ENCODE data around the gene CHRNA9. TPM values are rescaled to one million over a fixed set of nuclear protein-coding genes. Genes with fewer than 3 reads are reported as not detected.
A peak's percentile ranks its signal among the peaks of the same experiment; 100 is the strongest.

CHRNA9 gene
- polyA plus RNA-seq, 1 donor (not counting 4 experiments of a cell fraction or from before 2014, with no cell fraction given), result 0.03 TPM

DNA sequence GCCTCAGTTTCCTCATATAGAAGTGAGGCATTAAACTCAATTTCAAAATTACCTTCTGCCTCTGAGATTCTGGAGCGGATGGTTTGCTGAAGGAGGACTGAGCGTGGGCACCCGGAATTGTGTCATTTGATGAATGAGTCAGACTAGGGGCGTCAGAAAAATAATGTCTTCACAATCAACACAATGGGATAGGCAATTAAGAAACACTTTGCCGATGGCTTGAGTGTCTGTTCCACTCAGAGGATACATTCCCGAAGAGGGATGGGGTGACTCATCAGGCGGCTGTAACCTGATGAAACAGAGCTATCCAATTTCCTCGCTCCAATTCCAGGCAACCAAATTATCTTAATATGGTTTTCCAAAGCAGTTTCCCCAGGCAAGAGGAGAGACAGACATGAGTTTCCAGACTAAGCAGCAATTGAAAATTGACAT, 1.2 kb upstream of the CHRNA9 start:
- Histone ChIP-seq H3K9me3 (ENCODE audit: control insufficient read depth, low read depth, low read length) (no peaks in the 10 kb centered on the region), H3K27ac (ENCODE audit: control insufficient read depth, insufficient read depth, low read length) (peak overlapping the region; percentile 31), H3K27me3 (ENCODE audit: control insufficient read depth, extremely low read depth, insufficient read depth, low read length) (no peaks in the 10 kb centered on the region), H3K4me1 (ENCODE audit: control insufficient read depth, extremely low read depth, insufficient read depth, low read length) (peaks cover 23% of the 10 kb centered on the region), H3K9ac (ENCODE audit: control insufficient read depth, extremely low read depth, insufficient read depth, low read length) (no peak overlapping the region), H2AFZ (ENCODE audit: control insufficient read depth, low read length) (no peak overlapping the region), H3K9me1 (ENCODE audit: control insufficient read depth, extremely low read depth, insufficient read depth, low read length) (no peaks in the 10 kb centered on the region), H3K36me3 (ENCODE audit: control insufficient read depth in 2 of 2, extremely low read depth in 1 of 2, insufficient read depth in 2 of 2, low read length in 2 of 2) (no peaks in the 10 kb centered on the region), H4K20me1 (ENCODE audit: control insufficient read depth, extremely low read depth, insufficient read depth, low read length) (no peaks in the 10 kb centered on the region), H3K79me2 (ENCODE audit: control insufficient read depth, insufficient read depth, low read length) (no peaks in the 10 kb centered on the region), H3K4me2 (ENCODE audit: control insufficient read depth, extremely low read depth, insufficient read depth, low read depth, low read length) (peak overlapping the region; percentile 39), H3K4me3 (ENCODE audit: control insufficient read depth in 2 of 3, extremely low read depth in 1 of 3, insufficient read depth in 2 of 3, low read depth in 1 of 3, low read length in 3 of 3) (no peak overlapping the region)
- dilution Hi-C loops (cut with MboI; ENCODE audit: extremely low pct_ligation_motif_present, low sequenced_read_pairs), result no loop called here
- FAIRE-seq (peak; percentile 67), DNase-seq (ENCODE audit: low read depth, low spot score) (no peak)
- TF ChIP-seq CTCF (optimal IDR thresholded peaks at IDR 0.05 in 1 of 3, IDR thresholded peaks at IDR 0.05 in 1 of 3, conservative IDR thresholded peaks at IDR 0.05 in 1 of 3; ENCODE audit: extremely low read depth in 1 of 3, insufficient read depth in 2 of 3, low read length in 3 of 3) (no peak), EZH2 (IDR thresholded peaks at IDR 0.05; ENCODE audit: low read length) (no peak)

DNA sequence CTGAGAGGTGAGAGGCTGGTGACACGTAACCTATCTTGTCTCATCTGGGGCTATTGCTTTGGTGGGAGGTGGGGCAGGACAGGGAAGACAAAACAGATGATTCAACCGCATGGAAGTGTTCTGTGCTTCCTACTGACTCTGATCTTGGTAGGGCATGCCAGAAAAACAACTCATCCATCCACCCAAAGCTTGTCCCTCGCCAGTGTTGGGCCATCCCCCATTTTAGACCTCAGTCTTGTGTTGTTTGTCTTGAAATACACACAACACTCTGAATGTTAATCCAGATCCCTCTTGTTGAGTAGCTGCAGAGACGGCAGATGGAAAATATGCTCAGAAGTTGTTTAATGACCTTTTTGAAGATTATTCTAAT, 377 bp downstream of the CHRNA9 start:
- no peak overlapping the region for H2AFZ ChIP-seq (ENCODE audit: control insufficient read depth, low read length)
- H3K9ac ChIP-seq (ENCODE audit: control insufficient read depth, extremely low read depth, insufficient read depth, low read length), result no peak overlapping the region
- dilution Hi-C loops (cut with MboI; ENCODE audit: extremely low pct_ligation_motif_present, low sequenced_read_pairs), result no loop called here

More for the DNA sequence above, 377 bp downstream of the CHRNA9 start:
- no peaks in the 10 kb centered on the region for H3K9me1 ChIP-seq (ENCODE audit: control insufficient read depth, extremely low read depth, insufficient read depth, low read length)
- FAIRE-seq (peak; percentile 51), DNase-seq (ENCODE audit: low read depth, low spot score) (no peak)
- no peak for TF ChIP-seq EZH2 (IDR thresholded peaks at IDR 0.05; ENCODE audit: low read length)
- TF ChIP-seq CTCF (optimal IDR thresholded peaks at IDR 0.05 in 1 of 3, IDR thresholded peaks at IDR 0.05 in 1 of 3, conservative IDR thresholded peaks at IDR 0.05 in 1 of 3; ENCODE audit: extremely low read depth in 1 of 3, insufficient read depth in 2 of 3, low read length in 3 of 3), result no peak
- no peak overlapping the region for H3K4me2 ChIP-seq (ENCODE audit: control insufficient read depth, extremely low read depth, insufficient read depth, low read depth, low read length)
- H4K20me1 ChIP-seq (ENCODE audit: control insufficient read depth, extremely low read depth, insufficient read depth, low read length), result no peaks in the 10 kb centered on the region
- H3K4me3 ChIP-seq (ENCODE audit: control insufficient read depth in 2 of 3, extremely low read depth in 1 of 3, insufficient read depth in 2 of 3, low read depth in 1 of 3, low read length in 3 of 3), result no peak overlapping the region
- H3K27me3 ChIP-seq (ENCODE audit: control insufficient read depth, extremely low read depth, insufficient read depth, low read length), result no peaks in the 10 kb centered on the region
- H3K79me2 ChIP-seq (ENCODE audit: control insufficient read depth, insufficient read depth, low read length), result no peaks in the 10 kb centered on the region
- no peak overlapping the region for H3K27ac ChIP-seq (ENCODE audit: control insufficient read depth, insufficient read depth, low read length)
- H3K4me1 ChIP-seq (ENCODE audit: control insufficient read depth, extremely low read depth, insufficient read depth, low read length), result peaks cover 23% of the 10 kb centered on the region
- no peaks in the 10 kb centered on the region for H3K9me3 ChIP-seq (ENCODE audit: control insufficient read depth, low read depth, low read length)
- H3K36me3 ChIP-seq (ENCODE audit: control insufficient read depth in 2 of 2, extremely low read depth in 1 of 2, insufficient read depth in 2 of 2, low read length in 2 of 2), result no peaks in the 10 kb centered on the region

Measured in keratinocyte (primary cell).